AG04450 (cell line): ENCODE results near the gene NR2F1. TPM values are rescaled to one million over a fixed set of nuclear protein-coding genes. Genes with fewer than 3 reads are reported as not detected.

Experiments used
- CTCF ChIA-PET: fragments of 300-600, 350-600 bp; formaldehyde crosslinking; extraction: SDS; loops from one replicate; lab custom pipeline; 2022; ENCODE audit warnings: antibody characterized with exemption, inconsistent platforms; lab: Charles Lee
- POLR2A ChIA-PET: fragments of 350-600 bp; formaldehyde crosslinking; extraction: SDS; loops from one replicate; lab custom pipeline; 2021; ENCODE audit warnings: antibody characterized with exemption, inconsistent platforms; lab: Yijun Ruan, JAX
- DNase-seq: peaks from one replicate; pipeline ENCODE4 v3.0.0-alpha.2; 2011; ENCODE audit warnings: low read depth, low spot score
- H3K27ac ChIP-seq: one replicate; pipeline ENCODE4 v1.5.1; 2012; ENCODE audit warnings: low read depth, low read length, control low read depth
- H3K27me3 ChIP-seq: one replicate; pipeline ENCODE4 v1.6.0; 2012; ENCODE audit warnings: low read length; ENCODE audit not compliant: control insufficient read depth, insufficient read depth
- H3K4me3 ChIP-seq: 2 replicates; pipeline ENCODE4 v1.5.1; 2011; ENCODE audit warnings: mild to moderate bottlenecking, low read depth, low read length, control low read depth
- H3K9me3 ChIP-seq: 2 replicates; pipeline ENCODE4 v1.5.1; 2012; ENCODE audit warnings: low read length; ENCODE audit not compliant: control insufficient read depth, insufficient read depth
- CTCF ChIP-seq: IDR thresholded peaks from 2 replicates; pipeline ENCODE4 v1.5.1; 2011; ENCODE audit warnings: low read depth, low read length, control low read depth, inconsistent platforms
- polyA plus RNA-seq: library from polyadenylated mRNA; depleted of rRNA; stranded (reverse); fragments of >200 nt; gene quantifications from 2 replicates; pipeline ENCODE4 v1.2.3, GENCODE V29; 2011

The NR2F1 gene
- polyA plus RNA-seq, 1 experiment, result 47.9 TPM

DNA sequence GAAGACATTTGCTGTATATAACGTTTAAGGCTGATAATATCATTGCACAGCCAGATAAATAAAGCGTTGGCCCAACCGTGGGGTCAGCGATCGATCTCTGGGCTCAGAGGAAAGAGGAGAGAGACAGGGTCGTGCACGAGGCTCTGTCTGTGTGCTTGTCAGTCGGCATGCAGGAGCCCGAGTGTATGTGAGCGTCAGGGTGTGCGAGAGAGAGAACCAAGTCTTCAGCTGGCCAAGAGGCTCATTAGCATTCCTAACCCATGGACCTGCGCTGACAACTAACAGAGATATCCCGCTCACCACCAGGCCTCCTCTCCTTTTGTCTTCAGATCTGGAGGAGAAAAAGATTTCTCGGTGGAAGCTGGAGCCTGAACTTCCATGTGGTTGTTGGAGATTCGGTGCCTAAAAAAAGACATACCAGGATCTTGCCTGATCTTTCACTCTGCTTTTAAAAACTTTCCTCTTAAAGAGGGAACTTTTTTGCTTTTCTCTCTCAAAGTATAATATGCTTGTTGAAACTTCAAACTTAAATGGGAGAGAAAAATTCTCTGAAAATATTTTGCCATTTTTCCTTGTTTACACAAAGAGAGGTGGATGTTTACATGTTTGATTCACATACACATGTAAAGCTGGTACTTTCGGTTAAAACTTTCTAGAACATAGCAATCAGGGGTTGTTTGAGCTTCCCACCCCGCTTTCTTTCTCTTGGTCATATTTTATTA lies 16.5 kb downstream of the NR2F1 start:
- POLR2A ChIA-PET, result no interaction called here
- Histone ChIP-seq H3K27ac (peak overlapping the region; percentile 75), H3K4me3 (peak overlapping the region; percentile 40), H3K27me3 (no peaks in the 10 kb centered on the region), H3K9me3 (peaks cover 30% of the 10 kb centered on the region)
- TF ChIP-seq CTCF, result no peak
- no peak for DNase-seq
- CTCF ChIA-PET, result interaction anchor here (0.6 to 4.0 kb wide), 5 partner anchors 9 to 601 kb away, joined by 3 to 21 read pairs (median 3); no protein-coding TSS in a partner anchor

GRCh38 chr5:93600409-93601070 lies 17.5 kb downstream of the NR2F1 start:
- Histone ChIP-seq H3K4me3 (peak overlapping the region; percentile 34), H3K9me3 (peaks cover 20% of the 10 kb centered on the region), H3K27ac (peak overlapping the region; percentile 65), H3K27me3 (no peaks in the 10 kb centered on the region)
- DNase-seq, result no peak
- CTCF ChIA-PET, result interaction anchor here (0.9 to 4.0 kb wide), 5 partner anchors 8 to 200 kb away, joined by 3 to 21 read pairs (median 4); no protein-coding TSS in a partner anchor
- POLR2A ChIA-PET, result interaction anchor here (1.3 to 1.5 kb wide), 3 partner anchors 12 to 18 kb away, joined by 4 to 7 read pairs (median 7); partner anchors contain the start of gene NR2F1
- TF ChIP-seq CTCF, result no peak

DNA sequence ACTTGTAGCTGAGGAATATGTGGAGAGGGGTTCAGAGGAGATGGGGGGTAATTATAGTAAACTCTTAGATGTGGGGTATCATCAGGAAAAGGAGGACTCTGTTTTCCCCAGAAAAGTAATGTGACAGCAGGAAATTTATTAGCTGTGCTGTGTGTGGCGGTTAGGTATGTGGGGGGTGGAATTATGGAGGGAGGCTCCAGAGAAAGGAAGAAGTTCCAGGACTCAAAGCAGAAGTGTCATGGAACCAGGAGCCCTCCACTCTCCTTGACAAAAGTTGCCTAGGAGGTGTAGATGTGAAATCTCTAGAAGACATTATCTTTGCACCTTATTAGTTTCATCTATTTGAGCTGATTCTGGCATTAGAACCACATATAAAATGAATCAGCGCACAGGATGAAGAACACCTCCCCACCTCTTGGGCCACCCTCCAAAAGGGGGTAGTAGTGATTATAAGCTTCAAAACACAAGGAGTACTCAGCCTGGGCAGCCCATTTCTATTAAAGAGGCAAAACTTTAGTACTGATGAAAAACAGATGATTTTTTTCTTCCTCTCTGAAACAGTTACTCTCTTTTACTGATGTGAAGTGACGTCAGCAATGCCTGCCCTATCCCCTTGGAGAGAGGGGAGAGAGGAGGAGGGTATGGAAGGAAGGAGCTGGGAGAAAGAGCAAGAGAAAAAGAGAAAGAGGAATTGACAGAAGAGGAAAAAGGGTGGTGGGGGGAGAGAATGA lies 18.2 kb downstream of the NR2F1 start:
- H3K27ac ChIP-seq, result peak overlapping the region; percentile 75

DNA sequence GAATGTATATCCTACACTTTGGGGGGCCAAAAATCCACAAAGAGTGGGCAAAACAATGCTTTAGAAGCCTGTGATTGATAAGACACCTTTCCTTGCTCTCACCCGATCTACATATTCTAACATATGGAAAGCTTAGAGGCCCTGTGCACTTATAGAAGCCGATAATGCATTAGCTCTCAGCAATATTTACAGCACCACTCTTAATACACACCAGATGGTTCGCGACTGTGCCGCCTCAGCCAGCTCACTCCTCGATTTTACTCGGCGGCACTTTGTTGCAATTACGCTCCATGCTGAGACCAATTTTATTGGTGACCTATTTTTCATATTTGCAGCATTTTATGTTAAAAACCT lies 18.8 kb downstream of the NR2F1 start:
- CTCF ChIA-PET, result interaction anchor here (0.7 to 4.0 kb wide), 6 partner anchors 10 to 1137 kb away, joined by 3 to 21 read pairs (median 4); no protein-coding TSS in a partner anchor
- DNase-seq, result no peak
- Histone ChIP-seq H3K9me3 (peaks cover 8% of the 10 kb centered on the region), H3K27ac (peak overlapping the region; percentile 75), H3K4me3 (peak overlapping the region; percentile 44), H3K27me3 (no peaks in the 10 kb centered on the region)
- POLR2A ChIA-PET, result interaction anchor here (1.3 to 1.5 kb wide), 3 partner anchors 13 to 19 kb away, joined by 4 to 7 read pairs (median 7); partner anchors contain the start of gene NR2F1
- no peak for TF ChIP-seq CTCF

More for the DNA sequence above, 18.2 kb downstream of the NR2F1 start:
- Histone ChIP-seq H3K27me3 (no peaks in the 10 kb centered on the region), H3K9me3 (peaks cover 13% of the 10 kb centered on the region), H3K4me3 (peak overlapping the region; percentile 44)
- ChIA-PET CTCF (interaction anchor here (0.7 to 4.0 kb wide), 6 partner anchors 10 to 1137 kb away, joined by 3 to 21 read pairs (median 4); no protein-coding TSS in a partner anchor), POLR2A (interaction anchor here (1.3 to 1.5 kb wide), 3 partner anchors 12 to 18 kb away, joined by 4 to 7 read pairs (median 7); partner anchors contain the start of gene NR2F1)
- DNase-seq, result no peak
- no peak for TF ChIP-seq CTCF
